ENCODE measurements around the gene ZCCHC8.

- TF ChIP-seq CTCF (IDR thresholded peaks at IDR 0.05) (no peak), POLR2A (IDR thresholded peaks at IDR 0.05) (no peak)
Observed at GRCh38 chr12:122483969-122484368, 16.8 kb downstream of the ZCCHC8 start.

All from testis (tissue), 2 donors.